ENCODE results near the gene SCAMP1.
"Not testable (repeated sequence)": the region's sequence is repeated elsewhere in the genome, so short reads cannot be mapped to it uniquely, and the experiment has no call there.

Gene SCAMP1

DNA sequence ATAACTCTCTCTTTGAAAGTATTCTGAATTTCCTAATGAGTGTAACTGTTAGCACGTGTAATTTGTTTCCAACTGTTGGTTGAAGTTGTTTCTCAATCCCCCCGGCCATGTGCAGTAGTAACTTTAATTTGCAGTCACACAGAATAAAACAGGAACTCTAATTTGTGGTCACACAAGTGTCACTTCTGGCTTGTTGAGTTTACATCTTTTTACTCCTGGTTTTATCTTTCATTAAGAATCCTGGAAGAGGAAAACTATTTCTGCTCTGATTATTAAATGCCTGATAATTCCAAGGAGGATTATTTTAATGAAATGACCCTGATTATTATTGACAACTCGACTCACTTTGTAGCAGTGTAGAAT lies 1.2 kb downstream of the SCAMP1 start:
- no peak for DNase-seq (ENCODE audit: low read depth)

DNA sequence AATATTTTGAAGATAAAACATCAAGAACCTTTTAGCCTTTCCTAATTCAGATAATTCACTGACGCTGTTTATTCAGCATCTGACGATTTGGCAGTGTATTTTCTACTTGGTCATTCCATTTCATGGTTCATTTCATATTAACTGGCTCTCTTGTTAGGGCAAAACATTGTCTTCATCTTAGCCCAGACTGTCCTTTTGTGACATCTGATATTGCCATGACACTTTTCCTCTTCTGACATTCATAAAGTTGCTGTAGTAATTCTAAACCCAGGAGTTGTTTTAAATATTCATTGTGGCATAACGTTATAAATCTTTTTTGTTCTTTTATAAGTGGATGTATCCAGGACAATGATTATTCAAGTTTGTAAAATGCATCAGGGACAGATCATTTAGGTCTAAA lies 1.8 kb downstream of the SCAMP1 start:
- DNase-seq (ENCODE audit: low read depth) = no peak

DNA sequence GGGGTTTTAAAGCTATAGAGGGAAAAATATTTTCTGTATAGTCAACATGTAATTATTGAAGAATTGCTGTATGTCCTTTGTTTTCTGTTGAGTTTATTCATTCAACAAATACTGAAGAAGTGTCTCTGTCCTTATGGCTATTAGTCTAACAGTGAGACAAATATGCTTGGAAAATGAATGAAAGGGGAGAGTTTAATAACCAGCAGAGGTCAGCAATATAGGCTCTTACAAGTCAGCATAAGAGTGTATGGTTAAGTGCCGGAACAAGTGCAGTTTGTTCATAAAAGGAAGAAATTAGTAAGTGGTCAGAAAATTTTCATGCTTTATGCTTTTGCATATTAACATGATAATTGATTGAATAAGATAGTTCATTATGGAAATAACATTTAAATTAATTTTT lies 3.6 kb downstream of the SCAMP1 start:
- no peak for DNase-seq (ENCODE audit: low read depth)

DNA sequence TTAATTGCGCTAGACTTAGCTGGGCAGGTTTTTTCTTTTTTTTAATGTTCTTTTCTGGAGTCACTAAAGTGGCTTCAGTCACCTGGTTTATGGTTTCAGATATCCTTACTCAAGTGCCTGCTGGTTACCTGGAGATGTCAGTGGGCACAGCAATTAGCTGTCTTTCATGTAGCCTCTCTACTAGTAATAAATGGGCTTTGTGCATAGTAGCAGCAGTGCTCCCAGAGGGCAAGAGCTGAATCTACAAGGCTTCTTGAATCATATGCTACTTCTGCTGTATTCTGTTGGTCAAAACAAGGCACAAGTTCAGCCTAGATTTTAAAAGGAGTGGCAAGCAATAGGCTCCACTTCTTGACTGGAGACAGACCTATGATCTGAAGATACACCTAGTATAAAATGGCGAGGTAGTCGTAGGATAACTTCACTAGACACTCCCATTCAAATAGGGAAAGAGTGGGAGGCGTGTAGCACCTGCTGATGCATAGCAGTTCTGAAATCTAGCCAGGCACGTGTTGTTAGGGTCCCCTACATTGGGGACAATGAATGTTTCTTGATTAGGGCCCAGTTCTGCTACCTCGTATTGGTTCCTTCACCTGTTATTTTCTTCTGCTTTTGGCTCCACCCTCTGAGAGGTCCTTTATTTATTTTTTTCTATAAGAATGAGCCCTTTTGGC lies 7.0 kb downstream of the SCAMP1 start:
- DNase-seq (ENCODE audit: low read depth) = no peak

DNA sequence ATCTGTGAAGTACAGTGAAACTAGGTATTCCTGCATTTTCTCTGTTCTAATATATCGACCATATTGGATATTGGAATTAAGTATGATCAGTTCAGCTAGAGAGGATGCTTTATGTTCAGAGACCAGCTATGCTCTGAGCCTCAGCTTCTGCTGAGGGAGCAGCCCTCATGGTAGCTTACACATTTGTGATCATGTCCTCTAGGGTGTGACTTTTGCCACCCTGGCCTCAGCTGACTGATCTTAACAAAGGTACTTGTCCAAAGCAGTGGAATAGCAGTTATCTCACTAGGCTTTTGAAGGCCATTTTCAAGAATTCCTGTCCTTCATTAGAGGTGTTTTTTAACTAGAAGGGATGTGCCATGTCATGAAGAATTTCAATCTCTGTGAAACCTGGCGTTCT lies 9.3 kb downstream of the SCAMP1 start:
- no peak for DNase-seq (ENCODE audit: low read depth)

DNA sequence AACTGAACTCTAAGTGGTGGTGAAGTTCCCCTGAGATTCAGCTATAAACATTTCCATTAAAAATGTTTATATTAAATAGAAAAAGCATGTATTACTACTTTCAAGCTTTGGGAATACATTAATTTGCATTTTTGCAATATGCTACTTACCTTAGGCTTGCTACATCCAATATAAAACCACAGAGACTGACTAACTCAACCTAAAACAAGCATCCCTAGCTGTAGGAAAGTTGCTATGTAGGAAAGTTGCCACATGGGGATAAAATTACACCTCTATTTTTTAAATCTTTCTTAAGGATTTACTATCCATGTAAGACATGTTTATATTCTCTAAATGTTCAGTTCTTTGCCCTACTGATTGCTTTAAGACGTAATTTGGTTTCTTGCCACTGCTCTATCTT lies 12.8 kb downstream of the SCAMP1 start:
- DNase-seq (ENCODE audit: low read depth) = no peak

DNA sequence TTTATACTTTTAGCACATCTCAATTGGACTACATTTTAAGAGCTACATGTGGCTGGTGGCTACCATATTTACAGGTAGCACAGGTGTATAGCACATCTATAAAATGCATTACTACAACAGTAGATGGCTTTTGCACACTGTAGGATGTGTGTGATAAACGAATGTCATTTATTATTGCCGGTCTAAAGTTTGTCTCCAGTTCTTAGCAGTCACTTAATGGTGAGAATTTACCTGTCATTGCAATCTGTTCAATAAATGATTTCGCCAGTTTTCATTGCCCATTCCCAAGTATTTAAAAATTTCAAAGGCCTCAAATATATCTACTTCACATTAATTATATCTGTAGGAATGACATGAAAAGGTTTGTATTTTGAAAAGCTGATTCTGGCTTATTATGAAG lies 15.9 kb downstream of the SCAMP1 start:
- no peak for DNase-seq (ENCODE audit: low read depth)

DNA sequence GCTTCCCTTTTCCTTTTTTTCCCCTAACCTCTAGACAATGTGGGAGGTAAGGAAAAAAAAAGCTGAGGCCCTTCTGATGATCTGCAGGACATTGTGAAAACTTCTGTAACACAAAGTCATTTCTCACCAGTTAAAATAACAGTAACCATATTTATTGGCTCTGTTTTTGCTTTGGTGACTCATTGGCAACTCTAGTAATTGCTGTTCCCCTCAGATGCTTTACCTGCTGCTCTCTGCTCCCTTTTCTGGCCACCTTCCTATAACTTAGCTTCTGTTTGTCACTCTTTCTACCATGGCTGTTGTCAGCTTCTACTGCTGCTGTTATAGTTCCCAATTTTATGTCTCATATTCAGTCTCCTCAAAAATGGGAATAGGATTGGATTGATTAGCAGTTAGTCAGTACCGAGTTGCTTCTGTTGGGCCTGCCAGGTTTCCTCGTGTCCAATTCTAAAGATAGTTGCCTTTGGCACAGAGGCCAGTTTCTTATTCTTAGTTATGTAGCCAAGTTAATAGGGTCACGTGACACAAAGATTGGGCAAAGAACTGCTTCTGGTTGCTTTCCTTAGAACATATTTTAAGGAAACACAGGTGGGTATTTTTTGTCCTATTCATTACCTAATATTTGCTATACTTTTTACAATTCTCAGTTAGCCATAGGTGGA lies 16.8 kb downstream of the SCAMP1 start:
- no peak for DNase-seq (ENCODE audit: low read depth)

DNA sequence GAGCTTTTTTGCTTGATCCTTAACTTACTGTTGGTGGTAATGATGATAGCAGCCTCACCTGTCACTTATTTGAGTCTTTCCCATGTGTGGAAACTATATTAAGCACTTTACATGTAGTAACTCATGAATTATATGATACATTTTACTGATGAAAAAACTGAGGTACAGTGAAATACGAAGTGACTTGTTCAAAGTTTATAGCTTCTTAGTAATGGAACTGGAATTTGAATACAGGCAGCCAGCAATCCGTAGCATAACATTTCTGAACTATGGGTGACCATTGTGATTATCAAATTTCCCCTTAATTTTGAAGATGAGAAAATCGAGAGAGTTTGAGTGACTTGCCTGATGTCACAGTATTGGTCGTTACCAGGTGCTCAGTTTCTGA lies 17.3 kb downstream of the SCAMP1 start:
- DNase-seq (ENCODE audit: low read depth) = no peak

DNA sequence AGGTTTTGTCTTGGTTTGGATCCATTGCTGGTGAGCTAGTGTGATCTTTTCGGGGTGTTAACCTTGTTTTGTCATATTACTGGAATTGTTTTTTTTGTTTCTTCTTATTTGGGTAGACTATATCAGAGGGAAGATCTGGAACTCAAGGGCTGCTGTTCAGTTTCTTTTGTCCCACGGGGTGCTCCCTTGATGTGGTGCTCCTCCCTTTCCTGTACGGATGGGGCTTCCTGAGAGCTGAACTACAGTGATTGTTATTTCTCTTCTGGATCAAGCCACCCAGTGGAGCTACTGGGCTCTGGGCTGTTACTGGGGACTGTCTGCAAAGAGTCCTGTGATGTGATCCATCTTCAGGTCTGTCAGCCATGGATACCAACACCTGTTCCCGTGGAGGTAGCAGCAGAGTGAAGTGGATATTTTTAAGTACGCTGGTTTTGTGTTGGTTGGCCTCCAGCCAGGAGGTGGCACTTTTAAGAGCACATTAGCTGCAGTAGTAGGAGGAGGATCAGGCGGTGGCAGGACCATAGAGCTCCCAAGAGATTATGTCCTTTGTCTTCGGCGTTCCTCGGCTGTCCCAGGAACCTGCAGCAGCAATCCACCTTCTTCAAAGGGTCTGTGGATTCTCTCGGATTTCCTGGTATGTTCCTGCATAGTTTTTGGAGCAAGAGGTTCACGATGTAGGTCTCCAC lies 27.2 kb downstream of the SCAMP1 start:
- DNase-seq (ENCODE audit: low read depth) = no peak

DNA sequence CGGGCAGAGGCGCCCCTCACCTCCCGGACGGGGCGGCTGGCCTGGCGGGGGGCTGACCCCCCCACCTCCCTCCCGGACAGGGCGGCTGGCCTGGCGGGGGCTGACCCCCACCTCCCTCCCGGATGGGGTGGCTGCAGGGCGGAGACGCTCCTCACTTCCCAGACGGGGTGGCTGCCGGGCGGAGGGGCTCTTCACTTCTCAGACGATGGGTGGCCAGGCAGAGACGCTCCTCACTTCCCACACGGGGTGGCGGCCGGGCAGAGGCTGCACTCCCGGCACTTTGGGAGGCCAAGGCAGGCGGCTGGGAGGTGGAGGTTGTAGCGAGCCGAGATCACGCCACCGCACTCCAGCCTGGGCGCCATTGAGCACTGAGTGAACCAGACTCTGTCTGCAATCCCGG lies 30.9 kb downstream of the SCAMP1 start:
- DNase-seq (ENCODE audit: low read depth) = not testable (repeated sequence)

DNA sequence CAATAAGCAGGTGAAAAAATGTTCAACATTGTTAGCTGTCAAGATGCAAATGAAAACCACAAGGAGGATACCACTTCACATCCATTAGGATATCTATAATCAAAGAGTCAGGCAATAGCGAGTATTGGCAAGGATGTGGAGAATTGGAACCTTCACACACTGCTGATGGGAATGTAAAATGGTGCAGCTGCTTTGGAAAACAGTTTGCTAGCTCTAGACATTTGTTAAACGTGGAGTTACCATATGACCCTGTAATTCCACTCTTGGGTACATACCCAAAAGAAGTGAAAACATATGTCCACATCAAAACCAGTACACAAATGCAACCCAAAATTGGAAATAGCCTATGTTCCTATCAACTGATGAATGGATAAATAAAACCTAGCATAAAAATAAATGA lies 37.4 kb downstream of the SCAMP1 start:
- no peak for DNase-seq (ENCODE audit: low read depth)

DNA sequence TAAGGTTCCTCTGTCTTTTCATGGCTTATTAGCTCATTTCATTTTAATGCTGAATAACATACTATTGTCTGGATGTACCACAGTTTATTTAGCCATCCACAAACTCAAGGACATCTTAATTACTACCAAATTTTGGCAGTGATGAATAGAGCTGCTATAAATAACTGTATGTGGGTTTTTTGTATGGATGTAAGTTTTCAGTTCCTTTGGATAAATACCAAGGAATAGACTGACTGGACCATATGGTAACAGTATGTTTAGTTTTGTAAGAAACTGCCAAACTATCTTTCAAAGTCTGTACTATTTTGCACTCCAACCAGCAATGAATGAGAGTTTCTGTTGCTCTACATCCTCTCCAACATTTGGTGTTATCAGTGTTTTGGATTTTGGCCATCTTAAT lies 38.7 kb downstream of the SCAMP1 start:
- DNase-seq (ENCODE audit: low read depth) = no peak

DNA sequence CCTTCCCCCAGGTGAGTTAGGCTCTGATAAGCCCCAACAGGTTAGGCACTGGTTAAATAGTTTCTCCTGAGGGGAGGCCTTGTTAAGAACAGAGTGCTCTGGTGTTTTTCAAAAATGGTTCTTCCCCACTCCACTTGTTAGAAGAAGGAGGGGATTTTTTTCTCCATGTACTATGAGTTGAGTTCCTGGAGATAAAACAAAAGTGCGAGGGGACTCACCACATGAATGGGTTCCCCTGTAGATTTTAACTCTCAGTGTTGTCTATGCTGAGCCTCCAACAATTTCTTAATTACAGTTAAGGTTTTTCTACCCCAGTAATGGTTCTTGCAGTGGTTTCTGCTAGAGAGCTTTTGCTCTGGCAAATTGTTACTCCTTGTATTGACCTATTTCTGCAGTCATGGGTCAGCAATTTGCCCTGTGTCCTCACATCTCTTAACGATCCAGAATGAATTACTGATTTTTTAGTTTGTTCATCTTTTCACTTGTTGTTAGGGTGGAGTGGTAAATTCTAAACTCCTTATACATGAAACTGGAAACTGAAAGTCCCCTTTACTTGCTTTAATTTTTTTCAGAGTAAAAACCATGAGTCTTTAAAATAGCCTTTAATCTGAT lies 44.4 kb downstream of the SCAMP1 start:
- DNase-seq (ENCODE audit: low read depth) = no peak

DNA sequence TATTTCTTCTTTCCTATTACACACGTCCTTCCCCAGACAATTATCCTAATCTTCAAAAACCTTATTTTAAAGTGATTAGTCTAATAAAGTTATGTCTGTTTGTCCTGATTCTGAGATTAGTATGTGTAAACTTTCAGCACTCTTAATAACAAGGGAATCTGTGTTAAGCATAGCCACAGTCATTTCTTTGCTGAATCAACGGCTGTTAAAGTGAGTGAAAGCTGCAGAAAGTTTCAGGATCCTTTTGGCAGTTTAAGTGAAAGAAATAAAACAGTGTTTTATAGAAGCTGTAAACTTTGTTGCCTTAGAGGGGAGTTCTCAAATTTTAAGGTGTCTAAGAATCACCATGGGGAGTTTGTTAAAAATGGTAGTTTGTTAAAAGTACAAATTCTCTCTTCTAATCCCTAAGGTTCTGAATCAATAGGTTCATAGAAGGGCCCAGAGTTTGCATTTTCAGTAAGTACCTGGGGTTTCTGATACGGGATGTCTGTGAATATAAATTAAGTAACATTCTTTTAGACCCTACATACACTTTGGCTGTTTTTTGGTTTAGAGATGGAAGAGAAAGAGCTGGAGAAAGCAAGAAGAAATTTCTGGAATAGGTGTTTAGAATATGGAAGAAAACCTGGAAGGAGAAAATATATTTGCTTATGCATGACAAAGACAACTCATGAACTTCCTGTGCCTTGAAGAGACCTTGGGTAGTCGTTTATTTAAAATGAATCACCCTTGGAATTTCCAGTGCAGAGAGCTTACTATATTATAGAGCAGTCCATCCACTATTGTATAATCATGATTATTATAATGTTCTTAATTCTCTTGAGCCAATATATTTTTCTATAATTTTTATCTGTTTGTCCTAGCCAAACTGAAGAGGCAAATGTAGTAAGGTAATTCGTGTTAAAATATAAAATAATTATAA lies 45.7 kb downstream of the SCAMP1 start:
- DNase-seq (ENCODE audit: low read depth) = no peak

DNA sequence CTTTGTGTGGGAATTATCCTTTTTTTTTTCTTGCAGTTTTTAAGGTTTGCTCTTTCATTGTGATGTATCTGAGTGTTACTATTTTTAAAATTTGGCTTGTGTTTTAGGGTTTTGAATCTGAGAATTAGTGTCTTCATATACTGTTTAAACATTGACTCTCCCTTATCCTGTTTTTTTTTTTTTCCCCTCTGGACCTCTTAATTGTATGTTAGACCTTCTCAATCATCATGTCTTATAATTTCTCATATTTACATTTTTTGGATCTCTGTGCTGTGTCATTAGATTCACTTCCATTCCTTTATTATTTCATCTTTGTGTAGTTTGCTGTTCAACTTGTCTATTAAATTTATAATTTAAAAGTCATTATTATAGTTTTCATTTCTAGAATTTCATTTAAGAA lies 47.0 kb downstream of the SCAMP1 start:
- no peak for DNase-seq (ENCODE audit: low read depth)

DNA sequence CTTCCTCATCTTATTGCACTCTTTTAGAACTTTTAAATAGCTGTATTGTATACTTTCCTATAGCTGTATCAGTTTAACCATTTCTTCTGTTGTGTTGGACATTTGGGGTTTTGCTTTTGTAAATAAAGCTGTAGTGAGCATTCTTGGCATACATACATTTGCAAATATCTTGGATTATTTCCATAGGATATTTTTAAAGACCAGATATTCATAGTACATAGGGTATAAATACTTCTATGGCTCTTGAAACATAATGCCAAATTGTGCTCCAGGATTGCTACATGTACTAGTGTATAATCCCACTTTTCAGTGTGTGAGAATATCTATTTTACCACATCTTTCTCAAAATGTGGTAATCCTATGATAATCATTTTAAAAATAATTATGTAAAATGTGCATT lies 51.2 kb downstream of the SCAMP1 start:
- DNase-seq (ENCODE audit: low read depth) = no peak

DNA sequence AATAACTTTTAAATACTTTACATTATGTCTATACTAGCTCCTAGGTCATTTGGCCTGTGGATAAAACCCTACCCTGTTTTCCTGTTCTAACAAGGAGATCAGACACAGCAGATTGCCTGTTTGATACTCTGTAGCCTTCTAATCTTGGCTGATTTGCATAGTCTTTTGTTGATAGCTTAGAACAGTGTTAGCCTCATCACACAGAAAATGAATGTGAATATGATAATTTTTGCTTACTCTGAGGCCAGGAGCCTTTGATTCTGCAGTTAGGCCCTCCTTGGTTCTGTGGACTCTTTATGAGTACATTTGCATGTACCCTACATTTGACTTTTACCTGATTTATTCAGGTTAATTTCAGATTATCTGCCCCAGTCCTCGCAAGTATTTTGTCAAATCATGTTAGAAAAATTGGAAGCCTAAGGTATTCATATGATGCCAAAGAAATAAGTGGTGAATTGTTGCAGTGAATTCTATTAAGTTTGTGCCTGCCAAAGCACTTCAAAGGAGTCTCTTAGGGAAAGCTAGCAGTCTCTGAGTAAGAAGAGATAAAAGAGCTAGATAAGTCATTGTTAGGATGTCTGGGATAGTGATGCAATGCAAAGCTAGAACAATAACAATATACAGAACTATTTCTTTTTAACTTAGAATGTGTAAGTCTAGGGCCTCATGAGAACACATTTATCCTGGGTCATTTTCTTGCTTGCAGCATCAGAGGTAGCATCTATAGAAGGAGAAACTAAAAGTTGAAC lies 56.4 kb downstream of the SCAMP1 start:
- DNase-seq (ENCODE audit: low read depth) = no peak

DNA sequence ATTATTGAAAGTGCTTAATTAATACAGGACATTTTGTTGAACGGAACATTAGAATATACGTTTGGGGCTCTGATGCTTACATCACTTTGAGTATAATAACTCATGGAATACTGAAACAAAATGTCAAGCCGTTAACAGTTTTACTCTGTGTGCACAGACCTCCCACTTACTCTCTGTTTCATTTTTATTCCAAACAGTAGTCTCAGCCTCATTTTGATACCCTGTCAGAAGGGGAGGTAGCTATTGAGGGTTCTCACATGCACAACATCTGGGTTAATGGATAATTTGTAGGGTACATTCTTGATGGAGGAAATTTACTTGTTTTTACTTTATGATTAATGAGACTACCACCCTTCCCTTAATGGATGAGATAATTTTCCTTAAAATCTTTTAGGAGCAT lies 59.0 kb downstream of the SCAMP1 start:
- no peak for DNase-seq (ENCODE audit: low read depth)

DNA sequence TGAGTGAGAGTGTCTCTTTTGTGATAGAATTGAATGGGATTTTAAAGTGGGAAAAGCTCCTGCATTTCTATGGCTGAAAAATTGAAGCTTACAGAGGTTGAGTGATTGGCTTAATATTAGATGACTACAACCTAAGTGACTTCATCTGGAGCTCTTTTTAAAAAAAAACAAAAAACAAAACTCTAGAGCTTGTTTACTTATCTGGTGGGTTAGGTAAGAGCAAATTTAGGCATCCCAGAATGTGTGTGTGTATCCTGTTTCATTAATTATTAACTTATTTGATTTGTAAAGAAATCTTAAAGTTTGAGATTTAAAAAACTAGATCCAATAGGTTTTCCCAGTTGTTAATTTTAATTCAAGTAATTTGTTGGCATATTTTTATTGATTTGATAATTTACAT lies 60.1 kb downstream of the SCAMP1 start:
- DNase-seq (ENCODE audit: low read depth) = no peak

DNA sequence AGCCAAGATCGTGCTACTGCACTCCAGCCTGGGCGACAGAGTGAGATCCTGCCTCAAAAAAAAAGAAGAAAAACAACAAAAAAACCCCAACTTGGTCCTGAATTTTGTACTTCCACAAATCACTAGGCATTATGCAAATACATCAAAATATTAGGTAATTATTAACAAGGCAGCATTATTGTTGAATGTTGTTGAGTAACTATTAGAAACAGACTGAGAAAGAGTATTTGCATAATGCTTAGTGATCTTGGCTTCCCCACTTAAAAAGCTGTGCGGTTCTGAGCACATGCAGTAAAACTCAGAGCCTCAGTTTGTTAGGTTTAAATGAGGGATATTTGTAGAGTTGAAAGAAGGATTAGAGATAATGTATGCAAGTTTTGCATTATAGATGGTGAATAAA lies 64.2 kb downstream of the SCAMP1 start:
- DNase-seq (ENCODE audit: low read depth) = no peak

All from HS-27A (cell line).